GM06990 (cell line): Measurements from ENCODE around the gene ANKMY1.

Experiments
- DNase-seq: peaks from one replicate; pipeline ENCODE4 v3.0.0-alpha.2; 2011; ENCODE audit not compliant: insufficient read length; ENCODE audit errors: extremely low read depth
- H3K27me3 ChIP-seq: replicated peaks from 2 replicates; pipeline ENCODE4 v1.6.0; 2011; ENCODE audit warnings: low read length; ENCODE audit not compliant: control insufficient read depth, insufficient read depth
- H3K36me3 ChIP-seq: 2 replicates; pipeline ENCODE4 v1.5.1; 2011; ENCODE audit warnings: low read length; ENCODE audit not compliant: control insufficient read depth, insufficient read depth
- H3K4me3 ChIP-seq: replicated peaks from 2 replicates; pipeline ENCODE4 v1.5.1; 2011; ENCODE audit warnings: low read depth, mild to moderate bottlenecking, control low read depth, low read length
- TF ChIP-seq, protein P1 (sequence below): IDR thresholded peaks from 2 replicates; pipeline ENCODE4 v1.5.1; 2011; ENCODE audit warnings: low read length, control low read depth, mild to moderate bottlenecking, inconsistent platforms; ENCODE audit not compliant: insufficient read depth, poor library complexity, severe bottlenecking

Gene ANKMY1

DNA sequence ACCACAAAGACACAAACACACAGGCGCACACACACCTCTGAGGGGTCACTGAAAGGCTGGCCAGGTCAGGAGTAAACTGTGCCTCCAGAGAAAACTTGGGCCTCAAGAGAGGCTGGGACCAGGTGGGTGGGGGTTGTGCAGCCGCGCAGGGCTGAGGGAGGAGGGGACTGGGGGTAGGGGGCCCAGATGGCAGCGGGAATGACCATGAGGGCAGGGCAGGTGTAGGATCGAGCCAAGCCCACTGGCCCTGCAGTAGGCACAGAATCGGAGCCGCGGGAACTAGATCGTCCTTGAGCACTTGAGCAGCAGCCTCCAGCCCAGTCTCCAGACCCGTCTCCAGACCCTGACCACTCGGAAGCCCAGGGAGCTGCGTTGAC is 36.8 kb downstream of the ANKMY1 start:
- TF ChIP-seq, protein P1, sequence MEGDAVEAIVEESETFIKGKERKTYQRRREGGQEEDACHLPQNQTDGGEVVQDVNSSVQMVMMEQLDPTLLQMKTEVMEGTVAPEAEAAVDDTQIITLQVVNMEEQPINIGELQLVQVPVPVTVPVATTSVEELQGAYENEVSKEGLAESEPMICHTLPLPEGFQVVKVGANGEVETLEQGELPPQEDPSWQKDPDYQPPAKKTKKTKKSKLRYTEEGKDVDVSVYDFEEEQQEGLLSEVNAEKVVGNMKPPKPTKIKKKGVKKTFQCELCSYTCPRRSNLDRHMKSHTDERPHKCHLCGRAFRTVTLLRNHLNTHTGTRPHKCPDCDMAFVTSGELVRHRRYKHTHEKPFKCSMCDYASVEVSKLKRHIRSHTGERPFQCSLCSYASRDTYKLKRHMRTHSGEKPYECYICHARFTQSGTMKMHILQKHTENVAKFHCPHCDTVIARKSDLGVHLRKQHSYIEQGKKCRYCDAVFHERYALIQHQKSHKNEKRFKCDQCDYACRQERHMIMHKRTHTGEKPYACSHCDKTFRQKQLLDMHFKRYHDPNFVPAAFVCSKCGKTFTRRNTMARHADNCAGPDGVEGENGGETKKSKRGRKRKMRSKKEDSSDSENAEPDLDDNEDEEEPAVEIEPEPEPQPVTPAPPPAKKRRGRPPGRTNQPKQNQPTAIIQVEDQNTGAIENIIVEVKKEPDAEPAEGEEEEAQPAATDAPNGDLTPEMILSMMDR: no peak
- H3K36me3 ChIP-seq: peaks cover 12% of the 10 kb centered on the region
- no peaks in the 10 kb centered on the region for H3K27me3 ChIP-seq
- DNase-seq: no peak
- no peak overlapping the region for H3K4me3 ChIP-seq

DNA sequence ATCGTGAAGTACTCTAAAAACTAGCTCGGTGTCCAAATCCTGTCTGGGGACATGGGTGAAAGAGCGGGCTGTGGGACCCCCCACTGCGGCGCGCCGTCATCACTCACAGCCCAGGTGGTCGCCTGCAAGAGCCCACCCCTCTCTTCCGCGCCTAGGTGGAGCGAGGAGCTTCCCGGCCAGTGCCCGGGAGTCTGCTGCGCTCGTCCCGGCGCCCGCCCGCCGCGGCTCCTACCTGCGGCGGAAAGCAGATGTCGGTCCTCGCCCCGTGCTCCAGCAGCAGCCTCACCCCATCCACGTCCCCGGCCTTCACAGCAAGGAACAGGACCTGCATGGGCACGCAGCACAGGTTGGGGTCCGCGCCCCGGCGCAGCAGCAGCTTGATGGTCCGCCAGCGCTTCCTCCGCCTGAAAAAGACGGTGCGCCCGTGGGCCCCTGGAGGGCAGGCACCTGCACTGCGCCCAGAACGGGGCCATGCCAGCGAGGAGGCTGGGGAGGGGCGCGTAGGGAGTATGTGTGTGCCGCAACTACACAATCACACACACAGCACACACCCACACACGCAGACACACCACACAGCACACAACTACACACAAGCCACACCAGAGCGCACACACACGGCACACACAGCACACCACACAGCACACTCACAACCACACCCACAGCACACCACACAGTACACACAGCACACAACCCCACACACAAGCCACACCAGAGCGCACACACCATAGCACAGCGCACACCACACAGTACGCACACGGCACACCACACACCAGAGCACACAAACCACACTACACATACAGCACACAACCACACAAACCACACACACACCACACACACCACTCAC is 37.4 kb downstream of the ANKMY1 start:
- TF ChIP-seq, protein P1: no peak
- no peak overlapping the region for H3K4me3 ChIP-seq
- no peaks in the 10 kb centered on the region for H3K27me3 ChIP-seq
- no peak for DNase-seq
- H3K36me3 ChIP-seq: peaks cover 11% of the 10 kb centered on the region

DNA sequence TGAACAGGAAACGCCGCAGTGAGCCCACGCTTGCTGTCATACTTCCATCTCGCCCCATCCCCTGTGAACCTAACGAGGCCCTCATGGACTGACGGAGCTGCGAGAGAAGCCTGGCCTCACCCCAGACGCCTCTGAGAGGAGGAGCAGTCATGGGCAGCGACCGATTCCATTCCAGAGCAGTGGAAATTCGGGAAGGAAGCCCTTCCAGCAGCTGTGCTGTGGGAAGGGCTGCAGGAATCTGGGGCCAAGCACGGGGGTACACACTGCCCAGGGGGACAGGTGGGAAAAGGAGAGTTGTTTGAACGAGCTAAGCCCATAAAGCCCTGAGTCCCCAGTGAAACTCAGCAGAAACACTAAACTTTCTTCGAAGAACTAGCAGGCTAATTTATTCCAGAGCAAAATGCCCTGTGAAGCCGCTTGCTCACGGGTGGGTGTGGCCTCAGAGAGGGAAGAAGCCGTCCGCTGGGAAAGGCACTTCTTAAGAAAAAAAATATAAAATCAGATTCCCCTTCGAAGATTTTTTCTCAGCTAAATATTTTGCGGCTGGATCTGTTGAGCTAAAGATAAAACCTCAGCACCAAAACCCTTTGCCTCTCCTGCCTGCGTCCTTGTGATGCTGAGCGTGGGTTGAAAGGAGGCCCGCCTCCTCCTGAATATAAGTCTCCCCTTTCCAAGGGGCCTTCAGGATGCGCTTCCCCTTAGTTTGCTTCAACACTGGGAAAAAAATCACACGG is 38.2 kb downstream of the ANKMY1 start:
- Histone ChIP-seq H3K27me3 (no peaks in the 10 kb centered on the region), H3K36me3 (peaks cover 11% of the 10 kb centered on the region), H3K4me3 (no peak overlapping the region)
- no peak for DNase-seq
- TF ChIP-seq, protein P1: no peak

DNA sequence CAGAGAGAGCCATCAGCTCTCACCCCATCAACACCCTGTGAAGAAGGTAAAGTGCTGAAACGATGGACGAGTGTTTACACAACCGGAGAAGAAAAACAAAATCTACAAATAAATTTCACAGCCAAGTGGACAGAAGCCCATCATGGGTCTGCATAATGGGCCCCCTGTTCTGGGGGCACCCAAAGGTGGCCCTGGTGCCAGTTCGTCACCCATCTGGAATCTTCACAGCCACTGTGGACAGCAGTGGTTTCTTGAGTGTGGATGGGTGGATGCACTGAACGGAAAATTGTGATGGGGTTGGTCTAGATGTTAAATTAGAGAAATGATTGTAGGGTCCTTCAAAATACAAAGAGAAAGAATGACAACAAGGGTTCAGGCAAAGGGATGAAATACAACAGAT is 38.8 kb downstream of the ANKMY1 start:
- Histone ChIP-seq H3K36me3 (peaks cover 9% of the 10 kb centered on the region), H3K27me3 (no peaks in the 10 kb centered on the region), H3K4me3 (no peak overlapping the region)
- TF ChIP-seq, protein P1: no peak
- DNase-seq: no peak

DNA sequence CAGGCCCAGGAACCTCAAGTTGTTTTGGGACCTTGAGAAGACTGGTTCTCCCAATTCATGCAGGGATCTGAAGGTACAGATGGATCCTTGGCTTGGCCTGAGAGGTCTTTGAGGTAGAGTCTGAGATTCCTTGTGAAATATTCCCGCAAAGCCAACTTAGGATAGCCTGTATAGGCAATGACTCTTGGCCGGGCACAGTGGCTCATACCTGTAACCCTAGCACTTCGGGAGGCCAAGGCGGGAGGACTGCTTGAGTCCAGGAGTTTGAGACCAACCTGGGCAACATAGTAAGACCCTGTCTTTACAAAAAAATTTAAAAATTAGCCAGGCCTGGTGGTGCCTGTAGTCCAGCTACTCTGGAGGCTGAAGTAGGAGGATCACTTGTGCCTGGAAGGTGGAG is 40.4 kb downstream of the ANKMY1 start:
- DNase-seq: no peak
- Histone ChIP-seq H3K36me3 (peaks cover 1% of the 10 kb centered on the region), H3K27me3 (no peaks in the 10 kb centered on the region), H3K4me3 (no peak overlapping the region)
- TF ChIP-seq, protein P1: no peak
